Stimulated activated CD8-positive, alpha-beta memory T cell treated with anti-CD3 and anti-CD28 coated beads, Interleukin-4, amount 100 ng/mL, for 24 hours (primary cell): ENCODE results near the gene ELAC1.
"Not testable (repeated sequence)": the region's sequence is repeated elsewhere in the genome, so short reads cannot be mapped to it uniquely, and the experiment has no call there.

ENCODE experiments used
- DNase-seq: peaks from one replicate; pipeline ENCODE4 v3.0.0-alpha.2; 2020; ENCODE audit warnings: low read depth

Gene ELAC1, protein sequence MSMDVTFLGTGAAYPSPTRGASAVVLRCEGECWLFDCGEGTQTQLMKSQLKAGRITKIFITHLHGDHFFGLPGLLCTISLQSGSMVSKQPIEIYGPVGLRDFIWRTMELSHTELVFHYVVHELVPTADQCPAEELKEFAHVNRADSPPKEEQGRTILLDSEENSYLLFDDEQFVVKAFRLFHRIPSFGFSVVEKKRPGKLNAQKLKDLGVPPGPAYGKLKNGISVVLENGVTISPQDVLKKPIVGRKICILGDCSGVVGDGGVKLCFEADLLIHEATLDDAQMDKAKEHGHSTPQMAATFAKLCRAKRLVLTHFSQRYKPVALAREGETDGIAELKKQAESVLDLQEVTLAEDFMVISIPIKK

DNA sequence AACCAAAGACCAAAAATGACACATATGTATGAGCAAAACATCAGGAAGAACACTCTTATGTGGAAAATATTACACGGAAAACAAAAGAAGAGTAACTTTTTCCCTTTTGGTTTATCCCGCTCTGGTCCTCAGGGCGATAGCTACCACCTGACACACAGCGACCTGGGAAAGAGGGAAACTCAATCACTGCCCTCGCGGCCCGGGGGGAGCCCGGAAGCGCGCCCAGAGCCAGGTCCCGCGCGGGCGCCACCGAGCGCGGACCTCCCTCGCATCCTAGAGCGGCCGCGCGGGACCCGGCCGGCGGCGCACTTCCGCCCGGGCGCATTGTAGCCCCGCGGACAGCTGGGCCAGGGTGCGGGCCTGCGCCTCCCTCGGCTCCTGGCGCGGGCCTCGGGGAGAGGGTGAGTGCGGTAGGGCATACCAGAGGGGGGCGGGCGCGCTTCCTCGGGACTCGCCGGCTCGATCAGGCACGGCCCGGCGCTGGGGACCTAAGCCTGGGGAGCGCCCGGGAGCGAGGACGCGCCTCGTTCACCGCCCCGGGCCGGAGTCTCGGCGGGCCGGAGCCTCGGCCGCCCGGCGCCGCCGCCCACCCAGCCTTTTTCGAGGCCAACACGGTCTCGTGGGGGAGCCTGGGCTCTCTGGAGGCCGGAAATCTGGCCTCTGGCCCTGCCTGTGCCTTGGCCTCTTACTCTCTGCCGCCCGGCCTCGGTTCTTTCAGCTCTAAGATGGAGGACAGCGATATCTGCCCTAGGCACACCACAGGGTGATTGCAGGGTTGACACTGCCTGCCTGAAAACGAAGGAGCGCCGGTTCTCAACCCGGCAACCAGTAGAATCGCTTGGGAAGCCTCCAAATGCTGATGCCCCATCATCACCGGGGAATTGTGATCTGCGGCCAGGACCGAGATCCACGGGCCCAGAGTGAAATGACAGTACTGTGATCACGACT, at the start of gene ELAC1:
ELAC1 (plus strand) TSS at position 327 of the 948 bp plus-strand sequence. CDS start 6,365 bp downstream, outside the sequence.
- DNase-seq: peak; percentile 50

DNA sequence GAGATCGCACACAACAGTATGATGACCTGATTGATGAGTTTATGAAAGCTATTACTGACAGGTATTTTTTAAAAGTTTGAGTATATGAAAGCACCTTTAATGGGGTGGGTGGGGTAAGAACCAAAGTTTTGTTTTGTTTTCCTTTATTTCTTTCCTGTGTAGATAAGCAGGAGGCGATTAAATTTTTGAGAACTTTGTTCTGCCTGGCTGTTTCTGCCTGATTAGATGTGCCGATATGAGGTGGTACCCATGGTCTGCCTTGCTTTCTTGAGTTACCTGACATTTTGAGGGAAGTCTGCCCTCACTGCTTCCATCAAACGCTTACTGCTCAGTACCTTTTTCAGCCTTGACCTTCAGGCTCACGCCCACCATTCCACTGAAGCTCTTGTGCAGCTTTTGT, 49.7 kb upstream of the ELAC1 start:
- no peak for DNase-seq

DNA sequence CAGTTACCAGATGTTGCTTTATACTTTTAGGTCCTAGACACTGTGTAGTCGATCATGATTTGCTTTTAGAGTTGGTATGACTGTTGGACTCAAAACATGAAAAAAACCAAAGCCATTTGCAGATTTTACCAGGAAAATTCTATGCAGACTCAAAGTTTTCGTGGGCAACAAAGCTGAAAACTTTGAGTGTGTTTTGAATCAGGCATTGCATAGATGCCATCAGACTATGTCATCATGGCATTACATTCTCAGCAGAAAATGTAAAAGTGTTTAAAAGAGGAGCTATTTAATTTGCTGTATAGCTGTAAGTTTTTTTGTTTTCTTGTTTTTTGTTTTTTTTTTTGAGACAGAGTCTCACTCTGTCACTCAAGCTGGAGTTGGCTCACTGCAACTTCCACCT, 43.5 kb upstream of the ELAC1 start:
- no peak for DNase-seq

DNA sequence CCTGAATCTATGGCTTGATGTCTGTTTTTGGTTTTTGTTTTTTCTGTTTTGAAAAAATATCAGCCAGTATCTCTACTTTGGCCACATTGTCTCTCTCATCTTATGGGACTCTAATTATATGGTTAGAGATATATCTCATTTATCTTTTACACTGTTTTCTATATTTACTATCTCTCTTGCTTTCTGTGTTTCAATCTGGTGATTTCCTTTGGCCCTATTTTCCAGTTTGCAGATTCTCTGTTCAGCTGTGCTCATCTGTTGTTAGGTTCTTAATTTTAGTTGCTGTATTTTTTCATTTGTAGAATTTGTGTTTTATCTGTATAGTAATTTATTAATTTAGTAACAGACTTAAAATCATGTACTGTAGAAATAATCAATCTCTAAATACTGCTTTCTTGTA, 41.3 kb upstream of the ELAC1 start:
- no peak for DNase-seq

DNA sequence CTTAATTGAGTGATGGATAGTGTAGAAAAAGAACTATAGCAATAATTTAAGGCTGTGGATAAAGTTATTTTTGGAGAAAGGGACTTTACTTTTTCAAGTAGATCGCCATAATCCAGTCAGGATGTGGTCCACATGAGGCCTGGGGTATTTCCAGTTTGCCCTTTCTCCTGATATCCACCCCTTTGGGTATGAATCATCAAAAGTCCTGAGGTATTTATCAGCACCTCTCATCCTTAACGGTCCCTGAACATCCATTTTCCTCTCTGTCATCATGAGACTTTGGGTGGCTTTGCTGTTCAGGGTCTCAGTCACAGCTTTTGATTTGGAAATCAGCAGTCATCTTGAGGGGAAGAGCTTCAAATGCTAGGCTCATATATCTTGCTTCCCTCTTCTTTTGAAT, 39.3 kb upstream of the ELAC1 start:
- no peak for DNase-seq

DNA sequence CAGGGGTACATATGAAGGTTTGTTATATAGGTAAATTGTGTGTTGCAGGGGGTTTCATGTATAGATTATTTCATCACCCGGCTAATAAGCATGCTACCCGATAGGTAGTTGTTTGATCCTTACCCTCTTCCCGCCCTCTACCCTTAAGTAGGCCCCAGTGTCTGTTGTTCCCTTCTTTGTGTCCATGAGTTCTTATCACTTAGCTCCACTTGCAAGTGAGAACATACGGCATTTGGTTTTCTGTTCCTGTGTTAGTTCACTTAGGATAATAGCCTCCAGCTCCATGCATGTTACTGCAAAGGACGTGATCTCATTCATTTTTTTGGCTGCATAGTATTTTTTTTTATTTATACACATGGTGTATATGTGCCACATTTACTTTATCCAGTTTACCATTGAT, 34.2 kb upstream of the ELAC1 start:
- DNase-seq: no peak

DNA sequence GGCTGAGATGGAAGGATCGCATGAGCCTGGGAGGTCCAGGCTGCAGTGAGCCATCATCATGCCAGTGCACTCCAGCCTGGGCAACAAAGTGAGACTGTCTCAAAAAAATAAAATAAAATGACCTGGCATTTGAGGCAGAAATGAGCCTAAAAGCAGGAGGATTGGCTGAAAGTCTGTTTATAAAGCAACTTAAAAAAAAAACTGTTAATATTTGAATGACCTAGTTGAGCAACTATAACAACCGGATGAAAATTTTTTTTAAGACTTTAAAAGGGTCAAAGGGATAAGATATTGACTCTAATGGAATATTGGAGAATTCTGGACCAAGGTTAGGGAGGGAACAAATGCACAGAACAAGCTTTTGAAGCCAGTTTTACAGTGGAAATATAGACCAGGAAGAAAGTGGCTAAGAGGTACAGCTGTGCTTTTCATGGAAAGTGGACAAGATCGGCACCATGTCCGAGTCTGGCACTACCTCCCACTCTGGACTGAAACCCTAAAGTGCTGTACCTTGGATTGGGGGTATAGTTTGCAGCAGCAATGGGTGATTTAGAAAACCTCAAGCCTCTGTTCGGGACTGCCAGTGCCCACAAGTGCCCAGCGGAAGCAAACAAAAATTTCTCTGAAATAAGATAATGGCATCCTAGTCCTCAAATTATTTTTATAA, 33.2 kb upstream of the ELAC1 start:
- no peak for DNase-seq

DNA sequence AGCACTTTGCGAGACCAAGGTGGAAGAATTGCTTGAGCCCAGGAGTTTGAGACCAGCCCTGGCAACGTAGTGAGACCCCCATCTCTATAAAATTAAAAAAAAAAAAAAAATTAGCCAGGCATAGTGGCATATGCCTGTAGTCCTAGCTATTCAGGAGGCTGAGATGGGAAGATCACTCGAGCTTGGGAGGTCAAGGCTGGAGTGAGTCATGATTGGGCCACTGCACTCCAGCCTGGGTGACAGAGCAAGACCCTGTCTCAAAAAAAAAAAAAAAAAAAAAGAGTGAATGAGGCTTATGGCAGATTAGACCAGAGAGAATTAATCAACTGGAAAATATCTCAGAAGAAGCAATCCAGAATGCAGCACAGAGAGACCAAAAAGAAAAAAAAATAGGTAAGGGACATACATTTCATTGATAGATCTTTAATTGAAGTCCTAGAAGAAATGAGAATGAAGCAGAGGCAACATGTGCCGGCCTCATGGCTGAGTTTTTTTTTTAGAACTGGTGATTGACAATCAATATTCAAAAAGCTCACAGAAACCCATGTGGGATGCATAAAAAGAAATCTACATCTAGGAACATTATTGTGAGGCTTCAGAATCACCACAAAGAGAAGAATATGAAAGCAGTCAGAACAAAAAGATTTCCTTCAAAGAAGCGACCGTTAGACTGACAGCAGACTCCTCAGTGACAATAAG, 32.2 kb upstream of the ELAC1 start:
- DNase-seq: no peak

DNA sequence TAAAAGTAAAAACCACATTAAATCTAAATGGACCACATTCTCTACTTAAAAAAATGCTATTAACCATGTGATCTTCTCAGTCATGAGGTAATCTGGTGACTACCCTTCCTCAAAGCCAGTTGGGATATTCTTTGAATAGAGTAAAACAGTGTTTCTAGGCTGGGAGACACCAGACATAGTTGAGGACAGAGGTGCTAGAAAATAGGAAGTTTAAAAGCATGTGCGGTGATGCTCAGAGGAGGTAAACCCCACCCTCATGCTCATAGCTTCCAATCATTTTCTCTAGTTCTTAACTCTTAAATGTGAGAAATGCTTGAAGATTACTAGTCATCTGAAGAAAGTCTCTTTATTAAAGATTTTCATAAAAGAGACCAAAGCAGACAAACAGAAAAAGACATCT, 30.7 kb upstream of the ELAC1 start:
- DNase-seq: no peak

DNA sequence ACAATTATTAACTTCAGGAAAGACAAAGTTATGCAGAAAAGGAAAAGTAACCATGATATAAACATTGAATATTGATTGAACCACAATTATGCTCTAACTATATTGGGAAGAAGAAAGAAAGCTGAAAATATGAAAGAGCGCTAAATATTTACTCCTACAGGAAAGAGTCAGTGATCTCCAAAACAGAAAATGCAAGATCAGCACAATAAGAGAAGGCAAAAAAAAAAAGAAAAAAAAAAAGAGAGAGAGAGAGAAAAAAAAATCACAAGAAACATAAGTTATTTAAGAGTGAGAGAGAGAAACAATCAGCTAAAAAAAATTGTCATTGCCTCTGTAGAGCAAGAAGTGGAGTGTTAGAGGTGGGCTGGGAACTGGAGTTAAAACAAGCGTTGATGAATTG, 28.9 kb upstream of the ELAC1 start:
- no peak for DNase-seq

DNA sequence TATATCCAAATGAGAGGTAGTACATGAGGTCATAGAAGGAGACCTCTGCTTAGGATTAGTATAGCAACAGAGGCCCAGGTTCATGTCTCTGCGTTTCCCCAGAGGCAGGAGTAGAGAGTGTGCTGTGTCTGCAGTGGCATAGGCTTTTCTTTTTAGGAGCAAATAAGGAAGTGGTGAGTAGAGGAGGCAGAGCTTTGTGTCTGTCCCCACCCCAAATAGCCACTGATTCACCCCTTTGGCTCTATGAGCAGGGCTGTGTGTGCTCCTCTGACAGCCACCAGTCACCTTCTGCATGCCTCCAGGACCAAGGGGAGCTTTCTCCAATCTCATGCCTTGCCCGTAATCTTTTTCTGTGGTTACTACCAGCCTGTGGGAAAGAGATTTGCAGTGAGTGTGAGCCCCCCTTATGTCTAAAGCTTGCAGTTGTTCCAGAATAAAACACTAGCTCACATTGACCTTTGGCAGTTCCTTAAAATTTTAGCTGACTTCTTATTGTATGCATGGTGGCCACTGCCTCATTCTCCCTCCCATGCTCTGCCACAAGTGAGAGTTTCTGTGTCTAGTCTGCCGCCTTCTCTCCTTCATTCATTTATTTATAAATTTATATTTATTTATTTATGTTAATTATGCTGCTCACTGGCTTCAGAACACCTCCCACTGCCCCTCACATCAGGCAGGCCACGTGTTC, 23.5 kb upstream of the ELAC1 start:
- DNase-seq: no peak

DNA sequence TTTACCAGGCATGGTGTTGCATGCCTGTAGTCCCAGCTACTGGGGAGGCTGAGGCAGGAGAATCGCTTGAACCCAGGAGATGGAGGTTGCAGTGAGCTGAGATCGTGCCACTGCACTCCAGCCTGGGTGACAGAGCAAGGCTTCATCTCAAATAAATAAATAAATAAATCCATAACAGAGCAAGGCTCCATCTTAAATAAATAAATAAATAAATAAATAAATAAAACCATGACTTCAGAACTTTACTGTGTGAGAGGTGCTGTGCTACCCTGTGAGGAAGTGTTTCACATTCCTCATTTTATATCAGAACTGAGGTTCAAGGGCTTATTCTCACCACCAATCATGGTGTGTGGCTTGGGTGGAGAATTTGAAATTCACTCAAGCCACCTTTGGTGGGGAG, 21.9 kb upstream of the ELAC1 start:
- DNase-seq: not testable (repeated sequence)

DNA sequence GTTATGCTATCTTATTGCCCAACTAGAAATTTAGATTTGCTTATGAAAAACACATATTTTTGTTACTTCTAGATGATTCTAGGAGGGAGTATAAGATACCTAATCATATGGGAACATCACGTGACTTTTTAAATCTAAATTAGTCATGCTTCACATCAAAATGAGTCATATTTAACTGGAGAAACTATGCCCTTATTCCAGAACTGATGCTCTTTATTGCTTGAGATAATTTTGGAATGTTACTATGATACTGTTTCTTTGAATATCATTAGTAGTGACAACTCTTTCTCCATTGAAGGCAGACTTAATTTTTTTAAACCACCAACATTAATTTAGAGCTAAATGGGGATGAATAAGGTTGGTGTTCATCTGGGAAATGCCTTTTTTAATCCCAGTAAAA, 19.9 kb upstream of the ELAC1 start:
- DNase-seq: no peak

DNA sequence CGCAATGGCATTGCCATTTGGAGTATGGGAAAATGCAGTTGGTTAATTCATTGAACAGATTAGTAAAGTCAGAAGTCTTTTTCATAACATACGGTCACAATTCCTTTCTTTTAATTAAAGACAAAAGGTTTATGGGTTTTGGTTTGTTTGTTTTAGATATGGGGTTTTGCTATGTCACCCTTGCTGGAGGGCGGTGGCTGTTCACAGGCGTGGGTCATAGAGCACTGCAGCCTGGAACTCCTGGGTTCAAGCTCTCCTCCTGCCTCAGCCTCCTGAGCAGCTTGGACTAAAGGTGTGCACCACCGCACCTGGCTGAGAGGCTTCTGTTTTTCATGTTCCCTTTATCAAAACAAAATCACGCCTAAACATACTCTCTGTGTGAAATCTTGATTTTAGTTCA, 18.7 kb upstream of the ELAC1 start:
- no peak for DNase-seq

DNA sequence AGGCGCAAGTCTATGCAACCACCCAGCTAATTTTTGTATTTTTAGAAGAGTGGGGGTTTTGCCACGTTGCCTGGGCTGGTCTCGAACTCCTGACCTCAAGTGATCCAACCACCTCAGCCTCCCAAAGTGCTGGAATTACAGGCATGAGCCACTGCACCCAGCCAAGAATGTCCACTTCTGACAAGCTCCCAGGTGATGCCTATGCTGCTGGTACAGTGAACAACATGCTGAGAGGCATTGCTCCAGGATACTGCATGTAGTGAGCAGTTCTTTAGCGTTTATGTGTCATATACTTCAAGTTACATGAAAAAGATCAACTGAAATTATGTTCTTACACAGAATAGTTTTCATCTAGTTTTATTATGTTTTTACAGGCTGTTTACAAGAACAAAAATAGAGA, 17.2 kb upstream of the ELAC1 start:
- no peak for DNase-seq

DNA sequence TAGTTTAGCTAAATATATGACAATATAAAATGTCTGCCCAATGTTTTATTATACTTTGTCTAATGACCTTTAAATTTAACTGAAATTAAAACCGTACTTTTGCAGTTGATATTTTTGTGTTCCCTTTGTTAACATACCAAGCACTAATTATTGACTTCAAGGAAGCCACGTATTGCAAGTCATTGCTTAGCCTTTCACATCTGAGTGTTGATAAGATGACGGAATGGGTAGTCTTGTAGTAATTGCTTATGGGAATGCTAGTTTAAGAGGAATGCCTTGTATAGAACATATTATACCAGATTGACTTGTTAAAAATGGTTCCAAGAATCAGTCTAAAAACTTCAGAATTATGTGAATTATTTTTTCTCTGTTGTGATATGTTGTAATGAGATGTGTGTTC, 14.0 kb upstream of the ELAC1 start:
- no peak for DNase-seq

DNA sequence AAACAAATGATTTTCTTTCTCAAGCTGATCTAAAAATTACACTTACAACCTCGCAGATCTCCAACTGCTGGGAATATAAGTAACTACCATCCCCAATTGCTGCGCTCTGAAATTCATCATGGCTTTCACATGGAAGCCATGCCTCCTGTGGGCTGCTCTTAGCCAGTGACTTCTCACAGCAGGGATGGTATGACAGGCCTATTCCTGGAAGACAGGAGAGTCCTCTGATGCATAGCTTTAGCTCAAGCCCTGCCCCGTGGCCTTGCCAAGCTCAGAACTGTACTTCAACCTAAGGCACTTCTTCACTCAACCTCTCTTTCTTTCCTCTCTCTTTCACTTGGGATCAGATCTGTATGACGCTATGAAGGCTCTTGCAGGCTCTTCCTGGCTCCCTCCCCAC, 12.6 kb upstream of the ELAC1 start:
- DNase-seq: no peak

DNA sequence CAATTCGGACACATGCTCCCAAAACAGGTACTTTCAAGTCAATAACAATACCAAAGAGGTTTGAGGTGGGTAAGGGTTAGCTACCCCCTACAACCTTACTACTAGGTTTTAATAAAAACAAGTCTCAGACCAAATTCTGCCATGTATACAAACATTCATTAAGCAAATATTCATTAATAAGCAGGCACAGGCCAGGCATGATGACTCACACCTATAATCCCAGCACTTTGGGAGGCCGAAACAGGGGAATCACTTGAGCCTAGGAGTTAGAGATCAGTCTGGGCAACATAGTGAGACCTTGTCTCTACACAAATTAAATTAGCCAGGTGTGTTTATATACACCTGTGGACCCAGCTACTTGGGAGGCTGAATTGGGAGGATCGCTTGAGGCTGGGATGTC, 11.7 kb upstream of the ELAC1 start:
- no peak for DNase-seq

DNA sequence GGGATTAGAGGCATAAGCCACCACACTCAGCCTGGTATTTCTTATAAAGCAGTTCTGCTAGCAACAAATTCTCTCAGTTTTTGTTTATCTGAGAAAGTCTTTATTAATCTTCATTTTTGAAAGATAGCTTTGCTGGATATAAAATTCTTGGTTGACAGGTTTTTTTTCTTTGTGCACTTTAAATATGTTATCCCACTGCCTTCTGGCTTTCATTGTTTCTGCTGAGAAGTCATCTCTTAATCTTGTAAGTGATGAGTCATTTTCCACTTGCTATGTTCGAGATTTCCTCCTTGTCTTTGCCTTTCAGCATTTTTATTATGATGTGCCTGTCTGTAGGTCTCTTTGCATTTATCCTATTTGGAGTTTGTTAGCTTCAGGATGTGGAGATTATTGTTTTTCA, 5.9 kb upstream of the ELAC1 start:
- DNase-seq: no peak

DNA sequence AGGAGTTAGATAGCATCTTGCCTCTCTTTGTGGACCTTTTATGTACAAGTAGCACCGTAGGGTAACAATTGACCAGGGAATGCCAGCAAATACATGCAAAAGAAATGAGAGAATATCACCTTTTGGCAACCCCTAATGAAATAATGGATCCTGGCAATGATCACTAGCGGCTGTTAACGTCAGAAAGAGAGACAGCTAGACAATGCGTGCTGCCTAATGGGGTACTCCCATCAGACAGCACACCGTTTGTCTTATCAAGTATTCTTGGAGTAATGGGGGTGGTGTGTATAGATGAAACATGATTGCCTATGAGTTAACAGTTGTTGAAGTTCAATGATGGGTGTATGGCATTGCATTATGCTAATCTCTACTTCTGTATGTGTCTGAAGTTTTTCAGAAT, 1.6 kb downstream of the ELAC1 start:
- DNase-seq: no peak

DNA sequence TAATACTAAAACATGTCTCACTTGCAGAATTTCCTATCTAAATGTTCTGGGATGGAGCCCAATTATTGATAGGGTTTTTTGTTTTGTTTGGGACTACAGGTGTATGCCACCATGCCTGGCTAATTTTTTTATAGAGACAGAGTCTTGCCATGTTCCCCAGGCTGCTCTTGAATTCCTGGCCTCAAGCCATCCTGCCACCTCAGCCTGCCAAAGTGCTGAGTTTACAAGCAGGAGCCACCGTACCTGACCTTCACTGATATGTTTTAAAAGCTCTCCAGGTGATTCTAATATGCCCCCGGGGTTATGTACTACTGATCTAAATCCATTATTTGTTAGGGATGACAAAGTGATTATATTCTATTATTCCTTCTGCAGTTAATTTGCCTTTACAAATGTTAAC, 2.2 kb downstream of the ELAC1 start:
- no peak for DNase-seq

DNA sequence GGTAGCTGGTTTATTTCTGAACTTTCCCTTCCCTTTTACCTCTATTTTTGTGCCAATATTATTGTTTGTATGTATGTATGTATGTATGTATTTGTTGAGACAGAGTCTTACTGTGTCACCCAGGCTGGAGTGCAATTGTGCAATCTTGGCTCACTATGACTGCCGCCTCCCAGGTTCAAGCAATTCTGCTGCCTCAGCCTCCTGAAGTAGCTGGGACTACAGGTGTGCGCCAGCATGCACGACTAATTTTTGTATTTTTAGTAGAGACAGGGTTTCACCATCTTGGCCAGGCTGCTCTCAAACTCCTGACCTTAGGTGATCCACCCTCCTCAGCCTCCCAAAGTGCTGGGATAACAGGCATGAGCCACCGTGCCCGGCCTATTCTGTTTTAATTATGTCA, 4.6 kb downstream of the ELAC1 start:
- not testable (repeated sequence) for DNase-seq
